ENCODE results near the gene METAP1D.
"Not testable (repeated sequence)": the region's sequence is repeated elsewhere in the genome, so short reads cannot be mapped to it uniquely, and the experiment has no call there.

The METAP1D gene

GRCh38 chr2:171999604-172000469, at the start of gene METAP1D:
Gene METAP1D (plus strand): TSS chr2:171999953. CDS start chr2:171999970, 17 bp downstream.
- peak; percentile 30 to 95 (median 84) for DNase-seq

DNA sequence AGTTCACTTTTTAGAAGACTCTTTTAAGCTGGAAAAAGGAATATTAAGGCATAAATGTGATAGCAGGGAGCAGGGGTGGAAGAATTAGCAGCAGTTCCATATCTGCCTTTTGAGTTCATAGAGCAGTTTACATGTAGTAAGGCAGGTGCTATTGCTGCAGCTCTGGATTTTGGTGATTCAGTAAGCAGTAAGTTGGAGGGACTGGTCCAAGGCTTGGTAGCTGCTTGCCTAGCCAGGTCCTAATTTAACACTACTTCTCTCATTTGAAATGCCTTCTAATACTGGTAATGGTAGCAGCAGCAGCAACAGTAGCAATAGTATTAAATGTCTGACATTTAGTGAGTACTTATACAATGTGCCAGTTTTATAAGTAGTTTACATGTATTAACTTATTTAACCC, 47.5 kb upstream of the METAP1D start:
- no peak for DNase-seq

GRCh38 chr2:171952748-171953147, 47.0 kb upstream of the METAP1D start:
- DNase-seq, result no peak

- DNase-seq, result no peak
These were observed 43.5 kb upstream of the METAP1D start for GRCh38 chr2:171956135-171956825.

DNA sequence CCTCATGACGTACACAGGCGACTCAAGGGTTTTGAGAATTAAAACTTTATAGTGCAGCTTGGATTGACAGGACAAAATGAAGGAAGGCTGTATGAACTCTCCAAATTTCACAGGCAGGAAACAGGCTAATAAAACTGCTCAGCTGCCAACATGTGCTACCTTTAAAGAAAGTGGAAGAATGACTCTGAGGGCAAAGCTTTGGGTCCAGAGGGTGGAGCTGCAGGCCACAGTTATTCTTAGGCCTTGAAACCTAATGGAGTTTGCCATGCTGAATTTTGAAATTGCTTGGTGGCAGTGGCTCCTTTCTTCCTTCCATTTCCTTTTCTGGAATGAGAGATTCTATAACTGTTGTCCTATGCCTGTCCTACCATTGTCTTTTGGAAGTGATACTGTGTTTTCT, 42.7 kb upstream of the METAP1D start:
- no peak for DNase-seq

DNA sequence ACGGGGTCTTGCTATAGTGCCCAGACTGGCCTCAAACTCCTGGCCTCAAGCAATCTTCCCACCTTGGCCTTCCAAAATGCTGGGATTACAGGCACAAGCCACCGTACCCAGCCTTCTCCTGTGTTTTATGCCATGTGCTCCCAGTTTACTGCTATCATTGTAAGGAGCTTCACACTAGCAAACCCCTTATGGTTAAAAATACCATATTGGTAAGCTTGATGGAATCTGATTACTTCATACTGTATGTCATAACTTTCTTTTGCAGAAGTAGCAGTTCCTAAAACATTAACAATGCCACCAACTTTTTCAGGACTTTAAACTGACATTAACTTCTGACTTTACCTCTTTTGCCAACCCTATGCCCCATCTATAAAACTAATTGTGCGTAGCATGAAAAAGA, 41.3 kb upstream of the METAP1D start:
- DNase-seq, result no peak

- no peak for DNase-seq
These were observed 39.8 kb upstream of the METAP1D start for GRCh38 chr2:171959998-171960397.

DNA sequence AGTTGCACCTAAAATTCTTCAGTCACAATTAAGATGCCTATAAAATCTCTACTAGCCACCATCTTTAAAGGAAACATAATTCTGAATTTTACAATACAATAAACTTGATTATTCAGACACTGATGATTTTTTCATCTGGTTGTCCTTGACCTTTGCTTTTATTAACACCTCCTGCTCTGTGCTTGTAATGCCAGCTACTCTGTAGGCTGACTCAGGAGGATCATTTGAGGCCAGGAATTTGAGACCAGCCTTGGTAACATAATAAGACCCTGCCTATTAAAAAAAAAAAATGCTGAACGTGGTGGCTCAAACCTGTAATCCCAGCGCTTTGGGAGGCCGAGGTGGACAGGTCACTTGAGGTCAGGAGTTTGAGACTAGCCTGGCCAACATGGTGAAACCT, 39.2 kb upstream of the METAP1D start:
- no peak for DNase-seq

GRCh38 chr2:171963198-171963597, 36.6 kb upstream of the METAP1D start:
- no peak for DNase-seq

GRCh38 chr2:171964308-171964707, 35.4 kb upstream of the METAP1D start:
- DNase-seq, result no peak

DNA sequence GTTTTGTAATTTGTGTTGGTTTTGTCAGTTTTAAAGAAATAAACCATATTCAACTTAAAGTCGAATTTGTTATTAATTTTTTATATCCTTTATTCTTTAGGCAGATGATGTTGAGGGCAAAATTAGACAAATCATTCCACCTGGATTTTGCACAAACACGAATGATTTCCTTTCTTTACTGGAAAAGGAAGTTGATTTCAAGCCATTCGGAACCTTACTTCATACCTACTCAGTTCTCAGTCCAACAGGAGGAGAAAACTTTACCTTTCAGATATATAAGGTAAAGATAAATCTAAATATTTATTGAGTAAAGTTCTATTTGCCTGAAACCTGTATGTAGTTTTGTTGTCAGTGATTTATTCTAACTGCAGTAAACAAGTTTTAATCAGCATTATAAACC, 34.5 kb upstream of the METAP1D start:
- no peak for DNase-seq

- no peak for DNase-seq
These were observed 34.1 kb upstream of the METAP1D start for GRCh38 chr2:171965661-171966060.

- no peak for DNase-seq
These were observed 33.5 kb upstream of the METAP1D start for GRCh38 chr2:171966235-171966634.

GRCh38 chr2:171966688-171967087, 33.1 kb upstream of the METAP1D start:
- no peak for DNase-seq

DNA sequence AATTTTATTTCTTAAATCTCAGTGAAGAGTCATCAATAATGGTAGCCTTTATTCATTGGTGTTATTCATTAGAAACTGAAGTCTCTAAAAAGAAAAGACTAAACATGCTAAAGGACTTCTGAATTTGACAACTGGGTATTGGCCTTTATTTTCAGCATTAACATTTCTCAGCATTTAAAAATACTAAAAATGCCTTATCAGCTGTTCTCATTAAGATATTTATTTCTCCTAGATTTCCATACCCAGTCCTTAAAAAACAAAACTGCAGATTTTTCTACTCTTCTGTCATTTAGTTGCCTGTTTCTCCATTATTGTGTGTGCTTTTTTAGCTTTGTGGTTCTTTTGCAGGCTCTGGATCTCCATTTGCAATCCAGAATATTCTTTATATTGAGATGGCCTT, 31.2 kb upstream of the METAP1D start:
- DNase-seq, result no peak

- no peak for DNase-seq
These were observed 27.3 kb upstream of the METAP1D start for GRCh38 chr2:171972329-171972982.

DNA sequence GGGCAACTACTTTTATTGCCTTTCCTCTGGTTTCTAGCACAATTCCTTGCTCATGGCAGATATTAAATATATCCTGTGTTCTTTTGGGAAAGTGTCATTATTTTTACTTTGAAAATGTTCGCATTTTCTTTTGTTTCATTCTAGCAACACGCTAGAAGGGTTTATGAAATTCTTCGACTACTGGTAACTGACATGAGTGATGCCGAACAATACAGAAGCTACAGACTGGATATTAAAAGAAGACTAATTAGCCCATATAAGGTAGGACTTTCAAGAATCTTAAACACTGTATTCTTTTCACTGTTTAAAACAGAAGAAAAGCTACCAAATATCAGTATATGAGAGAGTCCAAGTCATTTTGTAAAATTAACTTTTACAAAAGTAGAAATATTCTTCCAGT, 20.6 kb upstream of the METAP1D start:
- DNase-seq, result no peak

DNA sequence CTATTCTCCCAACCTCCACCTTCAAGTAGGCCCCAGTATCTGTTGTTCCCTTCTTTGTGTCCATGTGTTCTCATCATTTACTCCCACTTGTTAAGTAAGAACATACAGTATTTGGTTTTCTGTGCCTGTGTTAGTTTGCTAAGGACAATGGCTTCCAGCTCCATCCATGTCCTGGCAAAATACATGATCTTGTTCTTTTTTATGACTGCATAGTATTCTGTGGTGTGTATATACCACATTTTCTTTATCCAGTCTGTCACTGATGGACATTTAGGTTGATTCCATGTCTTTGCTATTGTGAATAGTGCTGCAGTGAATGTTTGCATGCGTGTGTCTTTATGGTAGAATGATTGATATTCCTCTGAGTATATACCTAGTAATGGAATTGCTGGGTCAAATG, 15.8 kb upstream of the METAP1D start:
- not testable (repeated sequence) for DNase-seq

- DNase-seq, result no peak
These were observed 14.7 kb upstream of the METAP1D start for GRCh38 chr2:171985076-171985475.

DNA sequence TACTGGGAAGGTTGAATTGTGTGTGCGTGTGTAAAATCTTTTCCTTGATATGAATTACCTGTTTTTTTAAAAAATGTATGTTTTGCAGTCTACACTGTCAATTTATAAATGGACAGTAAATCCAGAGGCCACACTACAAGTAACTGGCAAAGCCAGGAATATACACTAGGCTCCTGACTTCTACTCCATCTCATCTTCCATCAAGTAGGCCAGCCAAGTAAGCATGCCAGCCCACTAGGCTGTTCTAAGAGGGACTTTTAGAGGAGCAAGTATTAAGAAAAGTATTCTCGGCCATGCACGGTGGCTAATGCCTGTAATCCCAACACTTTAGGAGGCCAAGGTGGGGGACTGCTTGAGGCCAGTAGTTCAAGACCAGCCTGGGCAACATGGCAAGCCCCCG, 13.0 kb upstream of the METAP1D start:
- DNase-seq, result no peak

DNA sequence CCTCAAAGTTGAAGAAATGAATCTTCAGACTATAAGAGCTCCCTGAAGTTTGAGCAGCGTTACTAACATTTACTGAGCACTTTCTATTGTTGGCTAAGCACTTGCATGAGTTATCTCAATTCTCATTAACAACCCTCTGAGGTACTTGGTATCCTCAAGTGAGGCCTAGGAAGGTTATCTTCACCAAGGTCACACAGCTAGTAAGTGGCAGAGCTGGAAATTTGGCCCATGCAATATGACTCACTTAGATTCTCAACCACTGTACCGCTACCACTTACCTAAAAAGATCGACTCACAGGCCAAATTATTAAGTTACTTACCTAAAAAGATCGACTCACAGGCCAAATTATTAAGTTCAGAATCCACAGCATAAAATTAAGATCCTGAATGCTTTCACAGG, 8.7 kb upstream of the METAP1D start:
- no peak for DNase-seq

DNA sequence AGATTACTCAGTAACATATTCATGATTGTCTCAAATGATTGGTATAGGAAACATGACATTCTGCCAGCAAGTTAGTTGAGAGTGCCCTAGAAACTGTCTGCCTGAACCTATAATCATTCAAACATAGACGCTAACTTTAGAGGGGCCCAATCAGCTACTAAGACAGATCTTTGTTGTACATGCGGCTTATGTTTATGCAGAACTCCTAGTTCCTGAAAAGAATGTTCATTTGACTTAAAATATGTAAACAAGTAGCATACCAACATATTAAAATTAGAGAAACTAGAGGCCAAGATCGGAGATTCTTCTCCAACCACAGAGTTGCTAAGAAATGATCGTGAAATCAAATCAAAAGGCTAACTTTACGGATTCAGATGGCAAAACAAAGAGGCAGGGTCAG, 4.2 kb upstream of the METAP1D start:
- no peak for DNase-seq

Measured in amygdala (tissue), 56 donors.